LNCAP (cell line): Measurements from ENCODE around the gene PPP2R5C.

ENCODE experiments used
- TF ChIP-seq, protein P1 (sequence below): fragments of 450-650 bp; IDR thresholded peaks from 2 replicates; pipeline ENCODE4 v1.5.1; 2017; ENCODE audit warnings: mild to moderate bottlenecking

The PPP2R5C gene

DNA sequence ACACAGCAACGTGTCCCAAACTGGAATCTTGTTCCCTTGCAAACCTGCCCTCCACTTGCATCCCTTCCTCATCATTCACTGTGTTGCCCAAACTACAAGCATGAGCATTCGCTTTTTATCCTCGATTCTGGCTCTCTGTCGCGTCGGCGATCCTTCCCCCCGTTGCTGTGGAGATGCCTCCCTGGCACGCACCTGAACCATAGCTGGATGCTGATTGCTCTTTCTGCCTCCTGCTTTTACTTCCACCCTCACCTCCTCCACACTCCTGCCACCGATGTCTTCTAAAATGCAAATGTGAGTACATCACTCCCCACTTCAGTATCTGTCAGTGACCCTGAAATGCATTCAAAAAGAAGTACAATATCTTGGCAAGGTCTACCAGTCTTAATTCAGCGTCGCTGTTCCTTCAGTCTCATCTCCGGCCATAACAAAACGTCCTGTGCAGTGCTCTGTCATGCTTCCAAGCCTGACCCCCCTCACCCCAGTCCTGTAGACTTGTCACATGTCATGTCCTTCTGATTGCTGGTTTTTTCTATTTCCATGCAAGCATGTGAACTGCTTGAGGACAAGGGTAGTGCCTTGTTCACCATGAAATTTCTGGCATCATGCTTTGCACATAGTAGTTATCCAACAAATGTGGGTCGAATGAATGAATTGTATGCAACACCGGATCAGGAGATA lies 2.5 kb upstream of the PPP2R5C start:
- TF ChIP-seq, protein P1, sequence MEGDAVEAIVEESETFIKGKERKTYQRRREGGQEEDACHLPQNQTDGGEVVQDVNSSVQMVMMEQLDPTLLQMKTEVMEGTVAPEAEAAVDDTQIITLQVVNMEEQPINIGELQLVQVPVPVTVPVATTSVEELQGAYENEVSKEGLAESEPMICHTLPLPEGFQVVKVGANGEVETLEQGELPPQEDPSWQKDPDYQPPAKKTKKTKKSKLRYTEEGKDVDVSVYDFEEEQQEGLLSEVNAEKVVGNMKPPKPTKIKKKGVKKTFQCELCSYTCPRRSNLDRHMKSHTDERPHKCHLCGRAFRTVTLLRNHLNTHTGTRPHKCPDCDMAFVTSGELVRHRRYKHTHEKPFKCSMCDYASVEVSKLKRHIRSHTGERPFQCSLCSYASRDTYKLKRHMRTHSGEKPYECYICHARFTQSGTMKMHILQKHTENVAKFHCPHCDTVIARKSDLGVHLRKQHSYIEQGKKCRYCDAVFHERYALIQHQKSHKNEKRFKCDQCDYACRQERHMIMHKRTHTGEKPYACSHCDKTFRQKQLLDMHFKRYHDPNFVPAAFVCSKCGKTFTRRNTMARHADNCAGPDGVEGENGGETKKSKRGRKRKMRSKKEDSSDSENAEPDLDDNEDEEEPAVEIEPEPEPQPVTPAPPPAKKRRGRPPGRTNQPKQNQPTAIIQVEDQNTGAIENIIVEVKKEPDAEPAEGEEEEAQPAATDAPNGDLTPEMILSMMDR = no peak

DNA sequence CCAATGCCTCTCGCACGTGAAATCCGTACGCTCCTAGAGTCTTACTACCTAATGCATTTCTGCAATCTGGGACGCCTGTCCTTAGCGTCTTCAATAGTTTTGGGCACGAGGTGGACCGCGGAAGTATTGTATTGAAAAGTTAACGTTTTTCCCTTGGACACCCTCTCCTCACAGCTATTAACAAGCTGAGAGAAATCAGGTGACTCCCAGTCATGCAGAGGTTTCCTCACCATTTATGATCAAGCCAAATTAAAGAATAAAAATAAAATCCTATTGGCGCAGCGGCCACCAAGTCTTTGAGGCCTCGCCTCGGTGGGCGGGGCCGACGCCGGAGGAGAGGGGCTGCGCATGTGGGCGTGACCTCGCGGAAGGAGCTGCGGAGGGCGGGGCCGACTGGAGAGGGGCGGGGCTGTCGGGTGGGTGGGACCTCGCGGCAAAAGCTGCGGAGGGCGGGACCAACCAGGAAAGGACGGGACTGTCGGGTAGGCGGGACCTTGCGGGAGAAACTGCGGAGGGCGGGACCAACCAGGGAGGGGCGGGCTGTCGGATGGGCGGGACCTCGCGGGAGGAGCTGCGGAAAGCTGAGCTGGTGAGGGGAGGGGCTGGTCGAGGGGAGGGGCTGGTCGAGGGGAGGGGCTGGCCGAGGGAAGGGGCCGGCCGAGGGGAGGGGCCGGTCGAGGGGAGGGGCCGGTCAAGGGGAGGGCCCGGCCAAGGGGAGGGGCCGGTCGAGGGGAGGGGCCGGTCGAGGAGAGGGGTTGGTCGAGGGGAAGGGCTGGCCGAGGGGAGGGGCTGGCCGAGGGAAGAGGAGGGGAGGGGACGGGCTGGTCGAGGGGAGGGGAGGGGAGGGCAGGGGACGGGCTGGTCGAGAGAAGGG lies 1.1 kb upstream of the PPP2R5C start:
- TF ChIP-seq, protein P1 = no peak

DNA sequence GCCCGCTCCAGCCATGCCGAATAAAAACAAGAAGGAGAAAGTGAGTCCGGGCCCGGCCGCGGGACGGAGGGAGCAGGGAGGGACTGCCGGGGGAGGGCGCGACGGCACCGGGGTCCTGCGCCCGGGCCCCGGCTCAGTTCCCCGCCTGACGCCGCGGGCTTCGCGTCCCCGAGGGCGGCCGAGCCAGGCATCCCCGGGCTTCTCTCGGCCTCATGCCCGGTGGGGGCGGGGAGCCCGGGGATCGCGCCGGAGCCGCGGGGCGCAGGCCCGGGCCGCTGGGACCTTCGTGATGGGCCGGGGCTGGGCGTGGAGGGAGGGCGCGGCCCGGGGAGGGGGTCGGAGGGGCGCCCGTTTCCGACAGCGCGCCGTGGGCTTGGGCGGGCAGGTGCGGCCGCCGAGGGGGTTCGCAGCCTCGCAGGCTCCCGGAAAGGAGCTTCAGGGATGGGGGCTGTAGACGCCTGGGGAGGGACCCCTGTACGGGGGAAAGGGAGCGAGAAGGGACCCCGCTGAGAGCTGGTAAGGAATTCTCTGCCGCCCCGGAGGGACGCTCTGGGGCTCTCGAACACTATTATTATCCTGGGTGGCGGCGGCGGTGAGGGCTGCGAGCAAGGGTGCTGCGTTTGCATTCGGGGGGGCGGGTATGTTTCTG lies 496 bp downstream of the PPP2R5C start:
- TF ChIP-seq, protein P1 = no peak

DNA sequence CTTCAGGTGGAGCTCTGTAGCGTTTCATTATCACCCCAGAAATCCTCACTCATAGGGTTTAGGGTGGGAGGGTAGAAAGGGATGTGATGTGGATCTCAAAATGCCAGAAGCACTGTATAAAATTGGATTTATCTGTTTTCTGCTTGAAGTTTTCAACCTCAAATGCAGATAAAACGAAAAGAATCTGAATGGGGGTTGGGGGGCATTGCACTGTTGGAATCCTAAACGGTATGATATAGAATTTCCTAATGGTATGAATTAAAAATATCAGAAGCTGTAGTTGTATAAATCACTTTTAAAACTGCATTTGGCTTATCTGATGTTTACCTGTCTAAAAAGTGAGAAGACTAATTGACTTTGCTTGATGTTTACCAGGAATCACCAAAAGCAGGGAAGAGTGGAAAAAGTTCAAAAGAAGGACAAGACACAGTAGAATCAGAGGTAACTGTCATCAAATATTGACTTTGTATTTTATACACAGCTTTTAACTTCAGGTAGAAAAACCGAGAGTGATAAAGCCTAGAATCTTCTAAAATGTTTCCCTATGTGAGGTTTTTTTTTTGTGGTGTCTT lies 1.1 kb downstream of the PPP2R5C start:
- TF ChIP-seq, protein P1 = no peak

DNA sequence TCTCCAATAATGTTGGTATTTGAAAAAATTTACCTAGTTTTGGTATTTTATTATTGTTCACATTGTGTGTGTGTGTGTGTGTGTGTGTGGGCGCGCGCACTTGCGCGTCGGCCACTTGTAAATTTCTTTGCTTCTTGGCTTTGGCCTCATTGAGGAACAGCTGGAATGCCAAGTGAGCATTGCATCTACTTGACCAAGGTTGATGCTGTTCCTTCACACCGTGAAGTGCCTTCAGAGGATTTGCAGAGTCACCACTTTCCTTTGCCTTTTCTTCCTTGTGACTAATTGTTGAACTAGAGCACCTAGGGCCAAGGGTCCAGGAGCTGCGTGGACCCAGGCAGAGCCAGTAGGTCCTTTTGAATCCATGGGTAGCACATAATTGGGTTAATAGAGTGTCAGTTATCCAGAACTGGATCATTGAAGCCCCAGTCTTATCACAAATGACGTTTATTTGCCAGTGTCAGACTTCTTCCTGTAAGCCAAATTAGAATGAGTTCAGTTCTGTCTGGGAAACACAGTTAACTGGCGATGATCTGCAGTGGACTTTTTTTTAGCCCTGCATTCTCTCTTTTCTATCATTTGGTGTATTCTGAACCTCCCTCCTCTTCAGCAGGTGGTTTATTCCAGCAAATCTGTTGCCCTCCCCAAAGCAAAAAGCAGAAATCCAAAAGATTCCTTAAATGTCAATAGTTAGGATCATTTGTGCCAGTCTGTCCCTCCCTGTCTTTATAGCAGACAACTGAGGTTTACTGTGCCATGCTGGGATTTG lies 2.6 kb downstream of the PPP2R5C start:
- TF ChIP-seq, protein P1 = no peak

DNA sequence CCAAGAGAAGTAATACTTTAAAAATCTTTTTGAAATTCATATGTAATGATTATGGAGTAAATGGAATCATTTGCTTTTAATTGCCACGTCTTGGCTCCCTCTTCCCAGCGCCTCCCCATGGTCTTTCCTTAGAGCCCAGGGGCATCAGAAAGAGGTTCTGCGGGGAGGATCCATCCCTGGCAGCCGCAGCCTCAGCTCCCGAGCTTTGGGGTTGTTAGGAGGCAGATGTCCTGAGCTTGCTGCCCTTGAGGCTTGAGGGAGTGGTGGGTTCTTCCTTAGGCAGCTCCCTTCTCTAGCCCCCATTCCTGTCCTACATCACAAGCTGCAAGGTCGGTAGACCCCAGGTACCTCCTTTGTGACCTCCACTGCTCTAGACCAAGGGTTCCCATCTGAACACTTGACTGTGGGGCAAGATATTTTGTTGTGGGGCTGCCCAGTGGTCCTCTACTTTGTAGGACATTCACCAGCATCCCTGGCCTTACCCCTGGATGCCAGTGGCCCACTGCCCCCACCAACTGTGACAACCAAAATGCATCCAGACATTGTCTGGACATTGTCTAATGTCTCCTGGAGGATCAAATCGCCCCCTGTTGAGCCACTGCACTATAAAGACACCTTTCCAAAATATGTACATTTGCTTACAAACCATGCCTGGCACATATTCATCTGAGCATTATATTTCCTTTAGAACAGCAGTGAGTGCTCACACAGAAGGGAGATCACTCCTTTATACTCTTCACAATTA lies 6.3 kb downstream of the PPP2R5C start:
- TF ChIP-seq, protein P1 = no peak
